ENCODE results near the gene SLC36A1.

Gene SLC36A1

GRCh38 chr5:151541571-151541970 lies 94.2 kb downstream of the SLC36A1 start:
- TF ChIP-seq, protein P1, sequence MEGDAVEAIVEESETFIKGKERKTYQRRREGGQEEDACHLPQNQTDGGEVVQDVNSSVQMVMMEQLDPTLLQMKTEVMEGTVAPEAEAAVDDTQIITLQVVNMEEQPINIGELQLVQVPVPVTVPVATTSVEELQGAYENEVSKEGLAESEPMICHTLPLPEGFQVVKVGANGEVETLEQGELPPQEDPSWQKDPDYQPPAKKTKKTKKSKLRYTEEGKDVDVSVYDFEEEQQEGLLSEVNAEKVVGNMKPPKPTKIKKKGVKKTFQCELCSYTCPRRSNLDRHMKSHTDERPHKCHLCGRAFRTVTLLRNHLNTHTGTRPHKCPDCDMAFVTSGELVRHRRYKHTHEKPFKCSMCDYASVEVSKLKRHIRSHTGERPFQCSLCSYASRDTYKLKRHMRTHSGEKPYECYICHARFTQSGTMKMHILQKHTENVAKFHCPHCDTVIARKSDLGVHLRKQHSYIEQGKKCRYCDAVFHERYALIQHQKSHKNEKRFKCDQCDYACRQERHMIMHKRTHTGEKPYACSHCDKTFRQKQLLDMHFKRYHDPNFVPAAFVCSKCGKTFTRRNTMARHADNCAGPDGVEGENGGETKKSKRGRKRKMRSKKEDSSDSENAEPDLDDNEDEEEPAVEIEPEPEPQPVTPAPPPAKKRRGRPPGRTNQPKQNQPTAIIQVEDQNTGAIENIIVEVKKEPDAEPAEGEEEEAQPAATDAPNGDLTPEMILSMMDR (IDR thresholded peaks at IDR 0.05): no peak
- Histone ChIP-seq H3K27me3 (ENCODE audit: control insufficient read depth, insufficient read depth, low read length) (no peaks in the 10 kb centered on the region), H3K9me3 (ENCODE audit: control insufficient read depth, low read length) (no peaks in the 10 kb centered on the region)

More at GRCh38 chr5:151541571-151541970, 94.2 kb downstream of the SLC36A1 start:
- H3K4me3 ChIP-seq (ENCODE audit: low read depth, low read length): no peak overlapping the region
- H3K9ac ChIP-seq: no peak overlapping the region
- no peak overlapping the region for H3K27ac ChIP-seq
- peaks cover 2% of the 10 kb centered on the region for H3K79me2 ChIP-seq
- H3K36me3 ChIP-seq (ENCODE audit: control insufficient read depth, insufficient read depth, low read length): no peaks in the 10 kb centered on the region
- H3K4me2 ChIP-seq (ENCODE audit: low read length): no peak overlapping the region
- no peaks in the 10 kb centered on the region for H3K4me1 ChIP-seq
- no peak overlapping the region for H2AFZ ChIP-seq

All from parathyroid adenoma (tissue), 2 donors.